Measurements from ENCODE around the gene TBX10.

DNA sequence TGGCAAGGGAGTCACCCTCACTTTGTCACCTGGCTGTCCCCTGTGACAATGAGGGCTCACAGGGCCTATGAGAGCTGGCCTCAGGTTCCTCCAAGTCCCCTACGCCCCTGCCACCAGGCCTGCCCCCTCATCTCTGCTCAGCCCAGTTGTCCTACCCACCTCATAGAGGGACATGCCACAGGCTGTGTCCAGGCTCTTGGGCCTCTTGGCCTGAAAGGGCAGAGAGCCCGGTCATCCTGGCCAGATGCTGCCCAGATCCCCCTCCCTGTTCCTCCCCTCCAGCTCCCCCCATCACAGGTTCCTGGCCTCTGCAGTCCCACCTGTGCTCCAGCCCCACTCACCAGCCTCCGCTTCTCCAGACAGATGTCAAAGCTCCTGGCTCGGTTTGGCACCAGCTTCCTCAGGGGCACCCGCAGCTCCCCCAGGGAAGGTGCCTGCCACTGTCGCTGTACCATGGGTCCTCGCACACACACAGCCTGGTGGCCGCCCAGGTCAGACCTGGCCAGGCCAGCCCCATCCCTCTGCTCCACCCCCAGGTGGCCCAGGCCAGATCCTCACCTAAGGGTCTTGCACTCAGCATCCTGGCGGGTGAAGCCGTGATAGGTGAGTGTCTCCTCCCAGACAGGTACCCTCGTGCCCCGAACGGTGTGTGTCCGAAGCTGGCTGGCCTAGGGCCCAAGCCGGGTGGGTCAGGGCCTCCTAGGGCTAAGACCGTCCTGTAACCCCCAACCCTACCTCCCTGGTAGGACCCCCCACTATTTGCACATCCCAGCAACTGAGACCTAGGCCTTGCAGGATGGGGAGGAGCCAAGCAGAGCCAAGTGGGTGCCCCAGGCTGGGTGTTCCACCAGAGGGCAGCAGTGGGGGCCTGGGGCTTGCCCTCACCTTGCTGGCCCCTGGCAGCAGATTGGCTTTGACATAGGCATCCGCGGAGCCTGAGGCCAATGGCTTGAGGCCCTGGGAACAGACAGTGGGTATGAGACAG lies 24.5 kb downstream of the TBX10 start:
- TF ChIP-seq CTCF (IDR thresholded peaks at IDR 0.05) (peak; percentile 24 to 74 (median 46)), EP300 (IDR thresholded peaks at IDR 0.05) (no peak)

Measured in upper lobe of left lung (tissue), 4 donors.